Cerebellar cortex (tissue), 1 donor: ENCODE results near the gene NDUFC1.
"Not testable (repeated sequence)": the region's sequence is repeated elsewhere in the genome, so short reads cannot be mapped to it uniquely, and the experiment has no call there.

Experiments
- DNase-seq: peaks from one replicate; pipeline ENCODE4 v3.0.0-alpha.2; 2015; ENCODE audit warnings: low spot score

NDUFC1 gene

GRCh38 chr4:139301821-139302611 is at the start of gene NDUFC1:
NDUFC1 (minus strand) TSS chr4:139302477; CDS start chr4:139295798, 6,679 bp downstream.
- DNase-seq, result peak; percentile 54

GRCh38 chr4:139337612-139338011 is 35.3 kb upstream of the NDUFC1 start:
- DNase-seq, result no peak

- no peak for DNase-seq
Measured at GRCh38 chr4:139333046-139333445, 30.8 kb upstream of the NDUFC1 start.

GRCh38 chr4:139331185-139331584 is 28.9 kb upstream of the NDUFC1 start:
- no peak for DNase-seq

- no peak for DNase-seq
Measured at GRCh38 chr4:139330283-139330682, 28.0 kb upstream of the NDUFC1 start.

GRCh38 chr4:139329665-139330200 is 27.5 kb upstream of the NDUFC1 start:
- no peak for DNase-seq

- no peak for DNase-seq
Measured at GRCh38 chr4:139324620-139325019, 22.3 kb upstream of the NDUFC1 start.

- DNase-seq, result not testable (repeated sequence)
Measured at GRCh38 chr4:139322541-139322940, 20.3 kb upstream of the NDUFC1 start.

GRCh38 chr4:139322070-139322469 is 19.8 kb upstream of the NDUFC1 start:
- not testable (repeated sequence) for DNase-seq

- no peak for DNase-seq
Measured at GRCh38 chr4:139319571-139319970, 17.3 kb upstream of the NDUFC1 start.

GRCh38 chr4:139317635-139318034 is 15.4 kb upstream of the NDUFC1 start:
- no peak for DNase-seq

- no peak for DNase-seq
Measured at GRCh38 chr4:139316733-139317132, 14.5 kb upstream of the NDUFC1 start.

GRCh38 chr4:139315221-139315675 is 13.0 kb upstream of the NDUFC1 start:
- DNase-seq, result no peak

- no peak for DNase-seq
Measured at GRCh38 chr4:139314047-139314800, 11.9 kb upstream of the NDUFC1 start.

- DNase-seq, result not testable (repeated sequence)
Measured at GRCh38 chr4:139313414-139313813, 11.1 kb upstream of the NDUFC1 start.

GRCh38 chr4:139312552-139313332 is 10.5 kb upstream of the NDUFC1 start:
- DNase-seq, result no peak

GRCh38 chr4:139311909-139312308 is 9.6 kb upstream of the NDUFC1 start:
- no peak for DNase-seq

- no peak for DNase-seq
Measured at GRCh38 chr4:139304920-139305319, 2.6 kb upstream of the NDUFC1 start.

- peak; percentile 98 for DNase-seq
Measured at GRCh38 chr4:139301113-139301820, 1.0 kb downstream of the NDUFC1 start, which contains the start of gene NAA15. NAA15 (plus strand) TSS chr4:139301505; CDS start chr4:139301778, 273 bp downstream.

- no peak for DNase-seq
Measured at GRCh38 chr4:139300431-139301112, 1.7 kb downstream of the NDUFC1 start.

- no peak for DNase-seq
Measured at GRCh38 chr4:139299536-139299935, 2.7 kb downstream of the NDUFC1 start.
